ENCODE measurements around the gene NTM. TPM values are rescaled to one million over a fixed set of nuclear protein-coding genes. Genes with fewer than 3 reads are reported as not detected.

The NTM gene
- total and polyA plus RNA-seq, 5 donors = 35.0 to 148 (median 88.2) TPM

DNA sequence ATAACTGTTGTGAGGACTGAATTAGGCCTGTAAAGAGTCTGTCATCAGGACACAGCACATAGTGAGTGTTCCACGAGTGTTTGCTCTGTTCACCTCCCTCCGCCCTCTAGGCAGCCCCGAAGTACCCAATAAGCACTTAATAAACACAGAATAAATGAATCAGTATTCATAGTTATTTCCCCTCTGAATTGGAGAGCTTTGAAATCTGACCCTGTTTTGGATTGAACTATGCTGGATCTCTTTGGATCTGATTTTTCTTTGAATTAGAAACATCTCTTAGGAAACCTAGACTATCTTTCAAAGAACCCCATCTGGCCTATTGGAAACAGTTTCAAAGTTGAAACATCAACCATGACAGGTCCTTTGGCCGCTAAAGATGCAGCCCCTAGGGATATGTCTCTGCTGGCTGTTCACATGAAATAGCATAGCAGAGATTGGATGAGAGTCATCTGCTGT is 615.5 kb downstream of the NTM start:
- intact Hi-C loops (cut with DNase I) = no loop called here
- no peaks in the 10 kb centered on the region for H3K27me3 ChIP-seq (ENCODE audit: control insufficient read depth, insufficient read depth)
- DNase-seq (no peak), ATAC-seq (peak in 1 of 2 donors; percentile 50)
- no peak overlapping the region for H3K27ac ChIP-seq (ENCODE audit: low read length)
- peaks cover 2% of the 10 kb centered on the region for H3K4me1 ChIP-seq (ENCODE audit: control insufficient read depth, insufficient read depth, low read length)
- 40% methylated on average over 4 of the region's 4 CpGs for WGBS
- no peak overlapping the region for H3K4me3 ChIP-seq (ENCODE audit: low read length)
- no peaks in the 10 kb centered on the region for H3K9me3 ChIP-seq (ENCODE audit: control insufficient read depth, low read length)

DNA sequence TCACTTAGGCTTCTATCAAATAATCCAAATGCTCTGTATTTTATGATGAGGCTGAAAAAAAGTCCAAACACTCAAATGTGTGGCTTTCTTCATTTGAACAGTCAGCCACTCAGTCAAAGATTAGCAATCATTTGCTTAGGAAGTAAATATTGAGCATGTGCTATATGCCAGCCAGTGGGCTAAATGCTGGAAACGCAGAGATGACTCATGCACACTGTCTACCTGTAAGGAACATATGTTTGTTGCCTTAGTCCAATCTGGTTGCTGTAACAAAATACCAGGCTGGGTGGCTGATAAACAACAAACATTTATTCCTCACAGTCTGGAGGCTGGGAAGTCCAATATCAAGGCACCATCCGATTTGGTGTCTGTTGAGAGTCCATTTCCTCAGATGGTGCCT is 617.3 kb downstream of the NTM start:
- no peak overlapping the region for H3K27ac ChIP-seq (ENCODE audit: low read length)
- H3K27me3 ChIP-seq (ENCODE audit: control insufficient read depth, insufficient read depth) = no peaks in the 10 kb centered on the region
- intact Hi-C loops (cut with DNase I) = no loop called here
- no peaks in the 10 kb centered on the region for H3K9me3 ChIP-seq (ENCODE audit: control insufficient read depth, low read length)
- ATAC-seq (no peak), DNase-seq (no peak)
- WGBS = 85% methylated on average over 2 of the region's 2 CpGs
- no peak overlapping the region for H3K4me3 ChIP-seq (ENCODE audit: low read length)
- peaks cover 2% of the 10 kb centered on the region for H3K4me1 ChIP-seq (ENCODE audit: control insufficient read depth, insufficient read depth, low read length)

GRCh38 chr11:131991606-131992005 is 621.2 kb downstream of the NTM start:
- WGBS = 82% methylated on average over 2 of the region's 2 CpGs
- Histone ChIP-seq H3K4me1 (ENCODE audit: control insufficient read depth, insufficient read depth, low read length) (peaks cover 2% of the 10 kb centered on the region), H3K27ac (ENCODE audit: low read length) (no peak overlapping the region), H3K27me3 (ENCODE audit: control insufficient read depth, insufficient read depth) (no peaks in the 10 kb centered on the region), H3K9me3 (ENCODE audit: control insufficient read depth, low read length) (peaks cover 2% of the 10 kb centered on the region), H3K4me3 (ENCODE audit: low read length) (no peak overlapping the region)
- ATAC-seq (no peak), DNase-seq (no peak)
- intact Hi-C loops (cut with DNase I) = no loop called here

DNA sequence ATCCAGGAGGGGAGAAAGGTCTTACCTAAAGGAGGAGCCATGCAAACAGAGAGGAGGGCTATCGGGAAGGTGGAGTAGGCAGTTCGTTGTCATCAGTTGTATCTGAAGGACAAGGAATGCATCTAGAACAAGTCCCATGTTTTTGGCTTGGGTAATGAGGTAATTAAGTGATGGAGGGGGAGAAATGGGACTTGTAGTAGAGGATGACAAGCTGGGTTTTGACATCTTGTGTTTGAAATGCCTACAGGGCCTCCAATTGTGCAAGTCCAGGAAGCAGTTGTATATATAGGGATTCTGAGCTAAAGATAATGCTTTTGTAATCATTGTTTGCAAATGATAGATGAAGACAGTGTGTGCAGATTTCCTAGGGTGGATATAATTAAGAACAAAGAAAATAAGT is 622.8 kb downstream of the NTM start:
- H3K9me3 ChIP-seq (ENCODE audit: control insufficient read depth, low read length) = peaks cover 2% of the 10 kb centered on the region
- no peak overlapping the region for H3K4me3 ChIP-seq (ENCODE audit: low read length)
- H3K27ac ChIP-seq (ENCODE audit: low read length) = no peak overlapping the region
- H3K4me1 ChIP-seq (ENCODE audit: control insufficient read depth, insufficient read depth, low read length) = peaks cover 2% of the 10 kb centered on the region
- 85% methylated on average over 2 of the region's 2 CpGs for WGBS
- DNase-seq (no peak), ATAC-seq (no peak)
- H3K27me3 ChIP-seq (ENCODE audit: control insufficient read depth, insufficient read depth) = no peaks in the 10 kb centered on the region
- intact Hi-C loops (cut with DNase I) = no loop called here

- intact Hi-C loops (cut with DNase I) = no loop called here
- no peaks in the 10 kb centered on the region for H3K4me1 ChIP-seq (ENCODE audit: control insufficient read depth, insufficient read depth, low read length)
- 81% methylated on average over 5 of the region's 5 CpGs for WGBS
- H3K4me3 ChIP-seq (ENCODE audit: low read length) = no peak overlapping the region
- peaks cover 2% of the 10 kb centered on the region for H3K9me3 ChIP-seq (ENCODE audit: control insufficient read depth, low read length)
- ATAC-seq (no peak), DNase-seq (no peak)
- H3K27ac ChIP-seq (ENCODE audit: low read length) = no peak overlapping the region
- H3K27me3 ChIP-seq (ENCODE audit: control insufficient read depth, insufficient read depth) = no peaks in the 10 kb centered on the region
These were observed 627.6 kb downstream of the NTM start for GRCh38 chr11:131998020-131998419.

DNA sequence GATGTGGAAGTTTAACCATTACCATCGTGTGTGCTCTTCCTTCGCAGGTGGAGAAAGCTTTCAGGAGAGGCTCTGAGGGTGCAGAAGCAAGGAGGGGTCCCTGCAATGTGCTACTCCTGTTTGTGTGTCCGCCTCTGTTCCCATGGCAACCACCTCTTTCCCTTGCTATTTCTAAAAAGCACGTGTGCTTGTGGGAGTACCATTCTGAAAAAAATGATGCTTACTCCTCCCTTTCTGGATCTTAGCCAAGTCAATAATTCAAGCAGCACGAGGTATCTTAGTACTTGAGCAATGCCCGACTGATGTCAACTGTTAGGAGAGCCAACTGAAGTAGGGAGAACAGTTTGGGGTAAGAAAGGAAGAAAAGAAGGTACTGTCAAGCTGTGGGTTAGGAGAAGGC is 628.7 kb downstream of the NTM start:
- DNase-seq (no peak), ATAC-seq (no peak)
- H3K9me3 ChIP-seq (ENCODE audit: control insufficient read depth, low read length) = peaks cover 2% of the 10 kb centered on the region
- no peak overlapping the region for H3K27ac ChIP-seq (ENCODE audit: low read length)
- no peaks in the 10 kb centered on the region for H3K4me1 ChIP-seq (ENCODE audit: control insufficient read depth, insufficient read depth, low read length)
- no peak overlapping the region for H3K4me3 ChIP-seq (ENCODE audit: low read length)
- 35% methylated on average over 6 of the region's 6 CpGs for WGBS
- intact Hi-C loops (cut with DNase I) = no loop called here
- H3K27me3 ChIP-seq (ENCODE audit: control insufficient read depth, insufficient read depth) = no peaks in the 10 kb centered on the region

- H3K27ac ChIP-seq (ENCODE audit: low read length) = no peak overlapping the region
- no peak overlapping the region for H3K4me3 ChIP-seq (ENCODE audit: low read length)
- intact Hi-C loops (cut with DNase I) = no loop called here
- H3K9me3 ChIP-seq (ENCODE audit: control insufficient read depth, low read length) = peaks cover 2% of the 10 kb centered on the region
- WGBS = 90% methylated on average over 1 of the region's 1 CpG
- no peaks in the 10 kb centered on the region for H3K27me3 ChIP-seq (ENCODE audit: control insufficient read depth, insufficient read depth)
- no peak for ATAC-seq
- H3K4me1 ChIP-seq (ENCODE audit: control insufficient read depth, insufficient read depth, low read length) = no peaks in the 10 kb centered on the region
- no peak for DNase-seq
These were observed 629.5 kb downstream of the NTM start for GRCh38 chr11:131999955-132000354.

DNA sequence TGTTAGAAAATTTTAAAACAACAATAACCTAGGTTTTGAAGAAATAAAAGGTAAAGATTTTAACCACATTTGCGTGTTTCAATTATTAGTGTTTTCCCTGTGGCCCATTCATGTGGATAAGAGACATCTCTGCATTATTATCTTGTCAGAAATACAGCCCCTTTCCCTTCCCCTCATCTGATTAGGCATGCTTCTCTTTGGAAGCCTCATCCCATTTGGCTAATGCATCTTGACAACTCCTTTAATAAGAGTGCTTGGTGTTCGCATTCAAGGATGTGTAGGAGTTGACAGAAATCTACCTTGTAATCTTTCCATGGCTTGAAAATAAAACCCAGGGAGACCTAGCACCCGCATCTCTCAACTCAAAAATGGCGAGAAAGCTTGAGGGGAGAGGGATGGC is 635.5 kb downstream of the NTM start:
- 88% methylated on average over 4 of the region's 4 CpGs for WGBS
- Histone ChIP-seq H3K27me3 (ENCODE audit: control insufficient read depth, insufficient read depth) (no peaks in the 10 kb centered on the region), H3K4me1 (ENCODE audit: control insufficient read depth, insufficient read depth, low read length) (no peaks in the 10 kb centered on the region), H3K4me3 (ENCODE audit: low read length) (no peak overlapping the region), H3K27ac (ENCODE audit: low read length) (no peak overlapping the region), H3K9me3 (ENCODE audit: control insufficient read depth, low read length) (no peaks in the 10 kb centered on the region)
- intact Hi-C loops (cut with DNase I) = no loop called here
- DNase-seq = no peak
- ATAC-seq = no peak

GRCh38 chr11:132006884-132007580 is 636.6 kb downstream of the NTM start:
- WGBS = 77% methylated on average over 7 of the region's 7 CpGs
- intact Hi-C loops (cut with DNase I) = no loop called here
- DNase-seq = no peak
- H3K4me3 ChIP-seq (ENCODE audit: low read length) = no peak overlapping the region
- no peaks in the 10 kb centered on the region for H3K27me3 ChIP-seq (ENCODE audit: control insufficient read depth, insufficient read depth)
- H3K9me3 ChIP-seq (ENCODE audit: control insufficient read depth, low read length) = no peaks in the 10 kb centered on the region
- no peak overlapping the region for H3K27ac ChIP-seq (ENCODE audit: low read length)
- ATAC-seq = no peak
- H3K4me1 ChIP-seq (ENCODE audit: control insufficient read depth, insufficient read depth, low read length) = no peaks in the 10 kb centered on the region

DNA sequence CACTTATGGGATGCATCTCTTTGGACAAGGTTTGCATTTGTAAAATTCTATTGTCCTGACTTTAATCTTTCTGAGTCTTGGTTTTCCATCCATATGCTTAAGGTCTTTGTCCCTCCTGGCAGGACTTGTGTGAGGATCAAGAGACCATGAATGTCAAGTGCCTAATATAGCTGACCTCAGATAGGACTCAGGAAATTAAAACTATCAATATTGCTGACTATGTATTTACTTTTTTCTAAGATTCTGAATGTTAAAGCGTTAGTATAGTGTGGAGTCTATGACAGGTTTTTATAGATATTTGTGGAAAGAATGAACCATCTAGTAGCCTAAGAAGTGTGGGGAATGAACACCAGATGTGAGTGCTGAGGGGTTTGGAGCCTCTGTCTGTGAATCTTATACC is 637.8 kb downstream of the NTM start:
- no peak overlapping the region for H3K4me3 ChIP-seq (ENCODE audit: low read length)
- 68% methylated on average over 1 of the region's 1 CpG for WGBS
- DNase-seq (no peak), ATAC-seq (no peak)
- H3K27me3 ChIP-seq (ENCODE audit: control insufficient read depth, insufficient read depth) = no peaks in the 10 kb centered on the region
- no peaks in the 10 kb centered on the region for H3K9me3 ChIP-seq (ENCODE audit: control insufficient read depth, low read length)
- intact Hi-C loops (cut with DNase I) = no loop called here
- no peaks in the 10 kb centered on the region for H3K4me1 ChIP-seq (ENCODE audit: control insufficient read depth, insufficient read depth, low read length)
- no peak overlapping the region for H3K27ac ChIP-seq (ENCODE audit: low read length)

DNA sequence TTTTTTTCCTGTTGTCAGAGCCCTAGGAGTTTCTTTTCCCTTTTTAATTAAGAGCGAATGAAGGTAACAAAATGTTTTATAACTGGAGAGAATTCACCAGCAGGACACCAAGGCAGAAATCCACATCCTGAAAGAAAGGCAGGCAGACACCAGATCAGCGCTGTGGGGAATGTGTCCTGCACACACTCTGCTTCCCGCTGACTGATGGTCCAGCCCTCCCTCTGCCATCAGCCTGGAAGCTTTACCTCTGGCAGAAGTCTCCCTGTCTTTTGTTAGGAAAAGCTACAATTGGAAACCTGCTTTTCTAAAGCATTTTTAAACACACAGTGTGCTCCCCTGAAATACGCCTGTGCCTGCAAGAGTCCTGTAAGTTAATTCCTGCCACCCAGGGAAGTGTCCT is 638.5 kb downstream of the NTM start:
- H3K27ac ChIP-seq (ENCODE audit: low read length) = no peak overlapping the region
- no peaks in the 10 kb centered on the region for H3K9me3 ChIP-seq (ENCODE audit: control insufficient read depth, low read length)
- 52% methylated on average over 4 of the region's 4 CpGs for WGBS
- no peak for DNase-seq
- no peaks in the 10 kb centered on the region for H3K4me1 ChIP-seq (ENCODE audit: control insufficient read depth, insufficient read depth, low read length)
- ATAC-seq = peak in 1 of 2 donors; percentile 47
- intact Hi-C loops (cut with DNase I) = no loop called here
- H3K4me3 ChIP-seq (ENCODE audit: low read length) = no peak overlapping the region
- H3K27me3 ChIP-seq (ENCODE audit: control insufficient read depth, insufficient read depth) = no peaks in the 10 kb centered on the region

- WGBS = 94% methylated on average over 1 of the region's 1 CpG
- H3K27ac ChIP-seq (ENCODE audit: low read length) = no peak overlapping the region
- ATAC-seq = no peak
- no peak for DNase-seq
- peaks cover 4% of the 10 kb centered on the region for H3K4me1 ChIP-seq (ENCODE audit: control insufficient read depth, insufficient read depth, low read length)
- no peaks in the 10 kb centered on the region for H3K27me3 ChIP-seq (ENCODE audit: control insufficient read depth, insufficient read depth)
- no peaks in the 10 kb centered on the region for H3K9me3 ChIP-seq (ENCODE audit: control insufficient read depth, low read length)
- H3K4me3 ChIP-seq (ENCODE audit: low read length) = no peak overlapping the region
- intact Hi-C loops (cut with DNase I) = loop anchor here in 2 of 4 donors (10.0 kb wide), 2 partner anchors 105 to 115 kb away; no protein-coding TSS in a partner anchor
These were observed 649.6 kb downstream of the NTM start for GRCh38 chr11:132020001-132020400.
